Heart right ventricle (tissue), 16 donors: ENCODE measurements around the gene RALGPS1. TPM values are rescaled to one million over a fixed set of nuclear protein-coding genes. Genes with fewer than 3 reads are reported as not detected.

Source experiments
- ATAC-seq, 8 donors: fragments of 200-7000 bp; cut with Tn5 transposase; one replicate each; pipeline ENCODE4 v1.9.1; 2020; ENCODE audit warnings: mild to moderate bottlenecking in 8 of 8, moderate library complexity in 8 of 8, moderate number of reproducible peaks in 1 of 8
- DNase-seq, 2 donors: peaks; one replicate each; pipeline ENCODE4 v3.0.0-alpha.2; 2020
- H3K27ac ChIP-seq, 10 donors: fragments of 200-600 bp; sonication (generic) in 2 of 10; one replicate each; pipeline versions ENCODE4 v1.5.0 to v1.8.0; 2020 to 2022; ENCODE audit warnings: mild to moderate bottlenecking in 3 of 10
- H3K27me3 ChIP-seq, 7 donors: fragments of 200-600 bp; one replicate each; pipeline ENCODE4 v1.8.0; 2021 to 2022; ENCODE audit warnings: mild to moderate bottlenecking in 2 of 7
- H3K36me3 ChIP-seq, 9 donors: fragments of 200-600 bp; sonication (generic) in 1 of 9; one replicate each; pipeline versions ENCODE4 v1.5.0 to v1.8.0; 2020 to 2022; ENCODE audit warnings: mild to moderate bottlenecking in 2 of 9
- H3K4me1 ChIP-seq, 9 donors: fragments of 200-600 bp; sonication (generic) in 1 of 9; one replicate each; pipeline versions ENCODE4 v1.5.0 to v1.8.0; 2020 to 2022; ENCODE audit warnings: mild to moderate bottlenecking in 4 of 9
- H3K4me3 ChIP-seq, 10 donors: fragments of 200-600 bp; sonication (generic) in 2 of 10; one replicate each; pipeline versions ENCODE4 v1.5.0 to v1.8.0; 2020 to 2022; ENCODE audit warnings: mild to moderate bottlenecking in 7 of 10, moderate library complexity in 2 of 10
- H3K9me3 ChIP-seq, 11 donors: fragments of 200-600 bp in 10 of 11; sonication (generic) in 2 of 11; one replicate each; pipeline versions ENCODE4 v1.5.0 to v1.8.0; 2013 to 2022; ENCODE audit warnings: mild to moderate bottlenecking in 2 of 11, control low read depth in 1 of 11, moderate library complexity in 1 of 11
- WGBS, 2 donors: extraction: QIAGEN DNeasy Blood & Tissue Kit; methylation state at CpG; one replicate each; pipeline ENCODE4 v1.1.7; 2013; ENCODE audit warnings: inconsistent platforms in 1 of 2; 5-methylcytosine and 5-hydroxymethylcytosine counted together
- intact Hi-C, 10 donors: fragments of 100-400 bp; cut with DNase I; formaldehyde crosslinking; loops; one replicate each; pipeline versions ENCODE4 v1.11.1 to v1.14.2; 2022
- polyA plus RNA-seq, 2 donors: library from polyadenylated mRNA; stranded (reverse); fragments of 200-250 nt; gene quantifications; one replicate each; pipeline ENCODE4 v1.2.3, GENCODE V29; 2013
- total RNA-seq, 10 donors: library from RNA; stranded (reverse); fragmentation: NEBNext Ultra II Directional in 3 of 10; extraction: Animal tissue kit (Norgen Biotek cat#: 25700) in 3 of 10; gene quantifications; one replicate each; pipeline versions ENCODE4 v1.2.1 to v1.2.4, GENCODE V29; 2021 to 2023
- TF ChIP-seq, protein P1 (sequence below), 9 donors: fragments of 200-600 bp; sonication (generic) in 2 of 9; IDR thresholded peaks; one replicate each; pipeline versions ENCODE4 v1.5.0 to v1.8.0; 2021 to 2022; ENCODE audit warnings: antibody characterized with exemption in 9 of 9, mild to moderate bottlenecking in 5 of 9, moderate library complexity in 1 of 9
- donor health status: Arrhythmogenic right ventricular cardiomyopathy.
- donor health status: ischemic (EF 13 %, LVEDD 7.1; RV severe dilation, severe dysfunction).
- donor health status: healthy with polysubstance abuse.
- donor health status: DM: no; HTN: yes; CAD: no.
- donor health status: DM: no; HTN: no; CAD: no.
- donor health status: ischemic (EF 25% LVEDD 6.9; RV normal size, moderate dysfunction).
- donor health status: ischemic (EF 25% LVEDD 5.7; RV mildly dilated, moderate dysfunction).
- donor health status: healthy.
- donor health status: DM: yes; HTN: yes; CAD: no.
- donor health status: Ischemic cardiomyopathy.
- donor health status: ischemic (EF 35%, LVEDD 5.7; RV mildly dilated, moderate dysfunction).
- donor health status: nonischemic (EF 11% LVEDD 7.7; RV severe dilation, severe dysfunction).
- donor health status: DM: yes; HTN: yes; CAD: no.
- donor health status: PGD.
- donor health status: ischemic (EF 29% LVEDD 5.4; RV normal size, mild dysfunction).
- donor health status: nonischemic (EF 23%, LVEDD 6.1; RV moderate dilation, normal function).

Gene RALGPS1
- total and polyA plus RNA-seq, 12 donors = 4.2 to 25.0 (median 16.8) TPM

DNA sequence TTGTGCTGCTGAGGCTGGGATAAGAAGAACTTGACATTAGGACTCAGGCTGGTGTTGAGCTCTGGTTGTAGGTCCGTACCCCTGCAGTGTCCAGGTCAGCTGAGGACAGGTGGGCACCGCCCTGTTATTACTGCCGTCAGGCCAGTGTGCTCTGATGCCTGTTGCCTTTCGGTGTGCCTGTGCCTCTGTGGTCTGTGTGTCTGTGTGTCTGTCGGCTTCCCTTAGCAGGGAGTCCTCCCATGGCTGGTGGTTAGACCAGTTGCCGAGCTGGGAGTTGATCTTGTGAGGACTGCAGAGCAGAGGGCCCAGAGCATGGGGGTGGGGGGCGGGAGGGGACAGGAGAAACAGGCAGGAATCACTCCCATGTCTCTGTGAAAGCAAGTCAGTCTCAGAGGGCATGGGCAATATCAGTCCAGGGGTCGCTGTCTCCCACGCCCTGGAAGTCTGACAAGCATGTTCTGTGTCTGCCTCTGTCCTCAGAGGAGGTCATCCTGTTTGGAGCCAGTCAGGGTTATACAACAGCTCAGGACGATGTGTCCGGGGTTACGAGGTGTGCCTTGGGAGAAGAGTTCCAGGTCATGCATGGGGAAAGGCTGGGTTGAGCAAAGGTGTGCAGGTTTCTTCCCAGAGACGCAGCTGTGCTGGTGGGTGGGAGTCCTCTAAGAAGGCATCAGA lies 282.7 kb downstream of the RALGPS1 start:
- no peak overlapping the region for H3K4me3 ChIP-seq
- TF ChIP-seq, protein P1, sequence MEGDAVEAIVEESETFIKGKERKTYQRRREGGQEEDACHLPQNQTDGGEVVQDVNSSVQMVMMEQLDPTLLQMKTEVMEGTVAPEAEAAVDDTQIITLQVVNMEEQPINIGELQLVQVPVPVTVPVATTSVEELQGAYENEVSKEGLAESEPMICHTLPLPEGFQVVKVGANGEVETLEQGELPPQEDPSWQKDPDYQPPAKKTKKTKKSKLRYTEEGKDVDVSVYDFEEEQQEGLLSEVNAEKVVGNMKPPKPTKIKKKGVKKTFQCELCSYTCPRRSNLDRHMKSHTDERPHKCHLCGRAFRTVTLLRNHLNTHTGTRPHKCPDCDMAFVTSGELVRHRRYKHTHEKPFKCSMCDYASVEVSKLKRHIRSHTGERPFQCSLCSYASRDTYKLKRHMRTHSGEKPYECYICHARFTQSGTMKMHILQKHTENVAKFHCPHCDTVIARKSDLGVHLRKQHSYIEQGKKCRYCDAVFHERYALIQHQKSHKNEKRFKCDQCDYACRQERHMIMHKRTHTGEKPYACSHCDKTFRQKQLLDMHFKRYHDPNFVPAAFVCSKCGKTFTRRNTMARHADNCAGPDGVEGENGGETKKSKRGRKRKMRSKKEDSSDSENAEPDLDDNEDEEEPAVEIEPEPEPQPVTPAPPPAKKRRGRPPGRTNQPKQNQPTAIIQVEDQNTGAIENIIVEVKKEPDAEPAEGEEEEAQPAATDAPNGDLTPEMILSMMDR (IDR thresholded peaks at IDR 0.05) = peak in 3 of 9 donors; percentile 5 to 20 (median 19)
- no peaks in the 10 kb centered on the region for H3K27me3 ChIP-seq
- intact Hi-C loops = loop anchor here in 7 of 10 donors (2.0 to 10.0 kb wide), 7 partner anchors 65 to 255 kb away; no protein-coding TSS in a partner anchor
- DNase-seq = peak in 1 of 2 donors; percentile 53
- H3K36me3 ChIP-seq = peaks cover 0 to 6% (median 0%) of the 10 kb centered on the region in 9 donors
- WGBS, 2 donors = 41 to 53% methylated on average over 13 of the region's 13 CpGs
- no peaks in the 10 kb centered on the region for H3K9me3 ChIP-seq
- ATAC-seq = peak; percentile 36 to 75 (median 46)
- H3K4me1 ChIP-seq = peaks cover 21 to 36% (median 27%) of the 10 kb centered on the region in 9 donors
- H3K27ac ChIP-seq = peak overlapping the region in 9 of 10 donors; percentile 50 to 81 (median 69)

DNA sequence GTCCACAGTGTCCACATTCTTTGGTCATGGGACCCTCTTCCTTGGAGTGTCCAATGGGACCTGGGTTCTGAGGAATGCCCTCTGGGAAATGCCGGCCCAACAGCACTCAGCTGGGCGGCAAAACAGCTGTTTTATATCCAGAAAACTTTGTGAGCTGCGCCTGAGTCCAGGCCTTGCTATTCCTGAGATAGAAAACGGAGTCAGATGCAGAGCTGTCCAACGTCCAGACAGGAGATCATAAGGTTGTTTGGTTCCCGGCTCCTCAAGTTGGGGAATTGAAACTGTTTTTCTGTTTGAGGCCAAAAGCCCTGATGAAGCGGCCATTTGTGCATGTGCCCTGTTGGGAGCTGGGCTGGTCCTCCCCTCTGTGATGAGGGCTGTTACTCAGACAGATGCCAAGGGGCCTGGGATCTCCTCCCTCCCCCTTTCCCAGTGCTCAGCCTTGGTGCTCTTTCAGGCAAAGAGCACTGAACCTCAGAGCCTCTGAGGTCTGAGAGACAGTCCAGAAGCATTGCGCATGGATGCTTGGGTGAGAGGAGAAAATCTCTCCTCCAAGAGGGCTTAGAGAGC lies 283.4 kb downstream of the RALGPS1 start:
- DNase-seq (no peak), ATAC-seq (peak in 7 of 8 donors; percentile 9 to 48 (median 24))
- Histone ChIP-seq H3K4me3 (no peak overlapping the region), H3K36me3 (peaks cover 0 to 6% (median 0%) of the 10 kb centered on the region in 9 donors), H3K27me3 (no peaks in the 10 kb centered on the region), H3K27ac (peak overlapping the region in 9 of 10 donors; percentile 50 to 81 (median 69)), H3K9me3 (no peaks in the 10 kb centered on the region), H3K4me1 (peaks cover 21 to 36% (median 27%) of the 10 kb centered on the region in 9 donors)
- TF ChIP-seq, protein P1 (IDR thresholded peaks at IDR 0.05) = no peak
- intact Hi-C loops = loop anchor here in 9 of 10 donors (2.0 to 10.0 kb wide), 8 partner anchors 66 to 257 kb away; no protein-coding TSS in a partner anchor
- WGBS, 2 donors = 49 to 53% methylated on average over 8 of the region's 8 CpGs

DNA sequence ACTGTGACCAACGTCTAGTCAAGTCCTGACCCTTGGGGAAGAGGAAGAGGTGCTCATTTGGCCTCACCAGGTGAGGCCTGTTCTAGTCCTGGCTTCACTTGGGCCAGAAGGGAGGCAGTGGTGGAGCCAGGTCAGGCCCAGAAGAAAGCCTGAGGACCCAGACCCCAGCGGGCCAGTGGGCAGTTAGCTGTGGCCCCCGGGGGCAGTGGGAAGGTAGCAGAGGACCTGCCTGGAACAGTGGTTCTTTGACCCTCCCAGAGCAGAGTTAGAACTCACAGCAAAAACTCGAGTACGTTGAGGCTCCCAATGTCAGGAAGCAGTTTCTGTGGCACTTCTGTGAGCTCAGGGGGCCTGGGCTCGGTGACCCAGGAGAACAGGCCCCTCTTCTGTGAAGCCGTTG lies 284.0 kb downstream of the RALGPS1 start:
- peaks cover 0 to 6% (median 0%) of the 10 kb centered on the region in 9 donors for H3K36me3 ChIP-seq
- ATAC-seq (no peak), DNase-seq (no peak)
- intact Hi-C loops = loop anchor here in 8 of 10 donors (2.0 to 10.0 kb wide), 8 partner anchors 66 to 258 kb away; no protein-coding TSS in a partner anchor
- TF ChIP-seq, protein P1 (IDR thresholded peaks at IDR 0.05) = no peak
- H3K4me1 ChIP-seq = peaks cover 21 to 36% (median 27%) of the 10 kb centered on the region in 9 donors
- 80 to 87% methylated on average over 7 of the region's 7 CpGs for WGBS, 2 donors
- H3K9me3 ChIP-seq = no peaks in the 10 kb centered on the region
- H3K27ac ChIP-seq = peak overlapping the region in 9 of 10 donors; percentile 50 to 81 (median 69)
- H3K4me3 ChIP-seq = no peak overlapping the region
- H3K27me3 ChIP-seq = no peaks in the 10 kb centered on the region

DNA sequence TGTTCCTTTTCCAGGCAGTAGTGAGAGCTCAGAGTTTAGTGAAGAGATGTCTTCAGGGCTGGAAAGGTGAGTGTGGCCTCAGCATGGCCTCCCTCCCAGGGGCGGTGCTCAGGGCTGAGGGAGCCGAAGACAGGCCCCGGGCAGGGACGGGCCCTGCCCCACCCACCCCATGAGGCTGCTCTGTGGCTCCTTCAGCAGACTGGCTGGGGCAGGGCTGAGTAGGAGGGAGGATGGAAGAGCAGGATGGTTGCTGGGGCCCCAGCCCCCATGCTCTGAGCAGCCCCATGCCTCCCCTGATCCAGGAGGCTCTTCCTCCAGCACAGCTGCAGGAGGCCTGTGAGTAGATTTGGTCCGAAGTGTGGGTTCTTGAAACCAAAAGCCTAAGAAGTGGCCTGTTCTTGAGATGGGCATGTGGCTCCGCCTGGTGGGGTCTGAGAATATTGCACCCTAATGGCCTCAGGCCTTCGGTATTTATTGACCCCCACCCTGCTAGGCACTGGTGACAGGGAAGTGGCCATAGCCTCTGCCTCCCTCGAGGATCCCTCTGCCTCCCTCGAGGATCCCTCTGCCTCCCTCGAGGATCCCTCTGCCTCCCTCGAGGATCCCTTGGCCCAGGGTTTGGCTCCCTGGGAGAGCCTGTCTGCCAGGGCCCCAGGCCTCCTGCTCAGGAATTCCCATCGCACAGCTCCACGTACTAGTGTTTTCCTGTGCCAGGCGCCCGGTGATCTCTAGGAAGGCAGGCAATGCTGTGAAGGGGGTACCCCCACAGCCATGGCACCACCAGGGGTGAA lies 284.6 kb downstream of the RALGPS1 start:
- no peaks in the 10 kb centered on the region for H3K9me3 ChIP-seq
- H3K27me3 ChIP-seq = no peaks in the 10 kb centered on the region
- DNase-seq (peak; percentile 80 to 84), ATAC-seq (peak; percentile 37 to 83 (median 64))
- WGBS, 2 donors = 29 to 30% methylated on average over 15 of the region's 15 CpGs
- intact Hi-C loops = loop anchor here (1.0 to 10.0 kb wide), 11 partner anchors 67 to 259 kb away; no protein-coding TSS in a partner anchor
- peaks cover 0 to 6% (median 0%) of the 10 kb centered on the region in 9 donors for H3K36me3 ChIP-seq
- no peak overlapping the region for H3K4me3 ChIP-seq
- peak overlapping the region in 9 of 10 donors; percentile 50 to 81 (median 69) for H3K27ac ChIP-seq
- TF ChIP-seq, protein P1 (IDR thresholded peaks at IDR 0.05) = peak; percentile 87 to 94 (median 91)
- H3K4me1 ChIP-seq = peaks cover 21 to 36% (median 27%) of the 10 kb centered on the region in 9 donors
